Measurements from ENCODE around the gene ZNF146.

DNA sequence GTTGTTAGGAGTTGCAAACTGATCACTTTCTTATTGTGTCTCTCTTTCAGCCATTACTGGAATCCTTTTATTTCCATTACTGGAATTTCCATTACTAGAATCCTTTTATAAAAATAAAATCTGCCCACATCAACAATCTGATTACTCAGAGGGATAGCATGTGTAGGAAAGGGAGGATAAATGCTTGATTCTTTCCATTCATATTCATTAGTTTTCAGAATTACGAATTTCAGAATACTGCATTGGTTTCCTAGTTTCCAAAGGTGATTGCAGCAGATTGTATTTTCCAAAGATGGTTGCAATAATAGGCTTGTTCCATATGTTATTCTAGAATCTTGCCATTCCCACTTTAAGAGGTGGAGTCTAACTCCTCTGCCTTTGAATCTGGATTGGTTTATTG, 37.1 kb downstream of the ZNF146 start:
- TF ChIP-seq, protein P1, sequence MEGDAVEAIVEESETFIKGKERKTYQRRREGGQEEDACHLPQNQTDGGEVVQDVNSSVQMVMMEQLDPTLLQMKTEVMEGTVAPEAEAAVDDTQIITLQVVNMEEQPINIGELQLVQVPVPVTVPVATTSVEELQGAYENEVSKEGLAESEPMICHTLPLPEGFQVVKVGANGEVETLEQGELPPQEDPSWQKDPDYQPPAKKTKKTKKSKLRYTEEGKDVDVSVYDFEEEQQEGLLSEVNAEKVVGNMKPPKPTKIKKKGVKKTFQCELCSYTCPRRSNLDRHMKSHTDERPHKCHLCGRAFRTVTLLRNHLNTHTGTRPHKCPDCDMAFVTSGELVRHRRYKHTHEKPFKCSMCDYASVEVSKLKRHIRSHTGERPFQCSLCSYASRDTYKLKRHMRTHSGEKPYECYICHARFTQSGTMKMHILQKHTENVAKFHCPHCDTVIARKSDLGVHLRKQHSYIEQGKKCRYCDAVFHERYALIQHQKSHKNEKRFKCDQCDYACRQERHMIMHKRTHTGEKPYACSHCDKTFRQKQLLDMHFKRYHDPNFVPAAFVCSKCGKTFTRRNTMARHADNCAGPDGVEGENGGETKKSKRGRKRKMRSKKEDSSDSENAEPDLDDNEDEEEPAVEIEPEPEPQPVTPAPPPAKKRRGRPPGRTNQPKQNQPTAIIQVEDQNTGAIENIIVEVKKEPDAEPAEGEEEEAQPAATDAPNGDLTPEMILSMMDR (conservative IDR thresholded peaks at IDR 0.05; ENCODE audit: low read depth in 2 of 2): no peak
- TF ChIP-seq POLR2AphosphoS5 (IDR thresholded peaks at IDR 0.05; ENCODE audit: low read depth): no peak
- no peak for TF ChIP-seq CREB1 (CRISPR knock-in tag; IDR thresholded peaks at IDR 0.05; ENCODE audit: low read depth)
- no peak for TF ChIP-seq EZH2 (IDR thresholded peaks at IDR 0.05; ENCODE audit: low read depth, unreplicated experiment)
- TF ChIP-seq, protein P2, sequence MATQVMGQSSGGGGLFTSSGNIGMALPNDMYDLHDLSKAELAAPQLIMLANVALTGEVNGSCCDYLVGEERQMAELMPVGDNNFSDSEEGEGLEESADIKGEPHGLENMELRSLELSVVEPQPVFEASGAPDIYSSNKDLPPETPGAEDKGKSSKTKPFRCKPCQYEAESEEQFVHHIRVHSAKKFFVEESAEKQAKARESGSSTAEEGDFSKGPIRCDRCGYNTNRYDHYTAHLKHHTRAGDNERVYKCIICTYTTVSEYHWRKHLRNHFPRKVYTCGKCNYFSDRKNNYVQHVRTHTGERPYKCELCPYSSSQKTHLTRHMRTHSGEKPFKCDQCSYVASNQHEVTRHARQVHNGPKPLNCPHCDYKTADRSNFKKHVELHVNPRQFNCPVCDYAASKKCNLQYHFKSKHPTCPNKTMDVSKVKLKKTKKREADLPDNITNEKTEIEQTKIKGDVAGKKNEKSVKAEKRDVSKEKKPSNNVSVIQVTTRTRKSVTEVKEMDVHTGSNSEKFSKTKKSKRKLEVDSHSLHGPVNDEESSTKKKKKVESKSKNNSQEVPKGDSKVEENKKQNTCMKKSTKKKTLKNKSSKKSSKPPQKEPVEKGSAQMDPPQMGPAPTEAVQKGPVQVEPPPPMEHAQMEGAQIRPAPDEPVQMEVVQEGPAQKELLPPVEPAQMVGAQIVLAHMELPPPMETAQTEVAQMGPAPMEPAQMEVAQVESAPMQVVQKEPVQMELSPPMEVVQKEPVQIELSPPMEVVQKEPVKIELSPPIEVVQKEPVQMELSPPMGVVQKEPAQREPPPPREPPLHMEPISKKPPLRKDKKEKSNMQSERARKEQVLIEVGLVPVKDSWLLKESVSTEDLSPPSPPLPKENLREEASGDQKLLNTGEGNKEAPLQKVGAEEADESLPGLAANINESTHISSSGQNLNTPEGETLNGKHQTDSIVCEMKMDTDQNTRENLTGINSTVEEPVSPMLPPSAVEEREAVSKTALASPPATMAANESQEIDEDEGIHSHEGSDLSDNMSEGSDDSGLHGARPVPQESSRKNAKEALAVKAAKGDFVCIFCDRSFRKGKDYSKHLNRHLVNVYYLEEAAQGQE (IDR thresholded peaks at IDR 0.05; ENCODE audit: unreplicated experiment): no peak
- no peak for TF ChIP-seq EZH2phosphoT487 (IDR thresholded peaks at IDR 0.05; ENCODE audit: unreplicated experiment)
- TF ChIP-seq NANOG (IDR thresholded peaks at IDR 0.05; ENCODE audit: borderline replicate concordance): no peak
- TF ChIP-seq, protein P3, sequence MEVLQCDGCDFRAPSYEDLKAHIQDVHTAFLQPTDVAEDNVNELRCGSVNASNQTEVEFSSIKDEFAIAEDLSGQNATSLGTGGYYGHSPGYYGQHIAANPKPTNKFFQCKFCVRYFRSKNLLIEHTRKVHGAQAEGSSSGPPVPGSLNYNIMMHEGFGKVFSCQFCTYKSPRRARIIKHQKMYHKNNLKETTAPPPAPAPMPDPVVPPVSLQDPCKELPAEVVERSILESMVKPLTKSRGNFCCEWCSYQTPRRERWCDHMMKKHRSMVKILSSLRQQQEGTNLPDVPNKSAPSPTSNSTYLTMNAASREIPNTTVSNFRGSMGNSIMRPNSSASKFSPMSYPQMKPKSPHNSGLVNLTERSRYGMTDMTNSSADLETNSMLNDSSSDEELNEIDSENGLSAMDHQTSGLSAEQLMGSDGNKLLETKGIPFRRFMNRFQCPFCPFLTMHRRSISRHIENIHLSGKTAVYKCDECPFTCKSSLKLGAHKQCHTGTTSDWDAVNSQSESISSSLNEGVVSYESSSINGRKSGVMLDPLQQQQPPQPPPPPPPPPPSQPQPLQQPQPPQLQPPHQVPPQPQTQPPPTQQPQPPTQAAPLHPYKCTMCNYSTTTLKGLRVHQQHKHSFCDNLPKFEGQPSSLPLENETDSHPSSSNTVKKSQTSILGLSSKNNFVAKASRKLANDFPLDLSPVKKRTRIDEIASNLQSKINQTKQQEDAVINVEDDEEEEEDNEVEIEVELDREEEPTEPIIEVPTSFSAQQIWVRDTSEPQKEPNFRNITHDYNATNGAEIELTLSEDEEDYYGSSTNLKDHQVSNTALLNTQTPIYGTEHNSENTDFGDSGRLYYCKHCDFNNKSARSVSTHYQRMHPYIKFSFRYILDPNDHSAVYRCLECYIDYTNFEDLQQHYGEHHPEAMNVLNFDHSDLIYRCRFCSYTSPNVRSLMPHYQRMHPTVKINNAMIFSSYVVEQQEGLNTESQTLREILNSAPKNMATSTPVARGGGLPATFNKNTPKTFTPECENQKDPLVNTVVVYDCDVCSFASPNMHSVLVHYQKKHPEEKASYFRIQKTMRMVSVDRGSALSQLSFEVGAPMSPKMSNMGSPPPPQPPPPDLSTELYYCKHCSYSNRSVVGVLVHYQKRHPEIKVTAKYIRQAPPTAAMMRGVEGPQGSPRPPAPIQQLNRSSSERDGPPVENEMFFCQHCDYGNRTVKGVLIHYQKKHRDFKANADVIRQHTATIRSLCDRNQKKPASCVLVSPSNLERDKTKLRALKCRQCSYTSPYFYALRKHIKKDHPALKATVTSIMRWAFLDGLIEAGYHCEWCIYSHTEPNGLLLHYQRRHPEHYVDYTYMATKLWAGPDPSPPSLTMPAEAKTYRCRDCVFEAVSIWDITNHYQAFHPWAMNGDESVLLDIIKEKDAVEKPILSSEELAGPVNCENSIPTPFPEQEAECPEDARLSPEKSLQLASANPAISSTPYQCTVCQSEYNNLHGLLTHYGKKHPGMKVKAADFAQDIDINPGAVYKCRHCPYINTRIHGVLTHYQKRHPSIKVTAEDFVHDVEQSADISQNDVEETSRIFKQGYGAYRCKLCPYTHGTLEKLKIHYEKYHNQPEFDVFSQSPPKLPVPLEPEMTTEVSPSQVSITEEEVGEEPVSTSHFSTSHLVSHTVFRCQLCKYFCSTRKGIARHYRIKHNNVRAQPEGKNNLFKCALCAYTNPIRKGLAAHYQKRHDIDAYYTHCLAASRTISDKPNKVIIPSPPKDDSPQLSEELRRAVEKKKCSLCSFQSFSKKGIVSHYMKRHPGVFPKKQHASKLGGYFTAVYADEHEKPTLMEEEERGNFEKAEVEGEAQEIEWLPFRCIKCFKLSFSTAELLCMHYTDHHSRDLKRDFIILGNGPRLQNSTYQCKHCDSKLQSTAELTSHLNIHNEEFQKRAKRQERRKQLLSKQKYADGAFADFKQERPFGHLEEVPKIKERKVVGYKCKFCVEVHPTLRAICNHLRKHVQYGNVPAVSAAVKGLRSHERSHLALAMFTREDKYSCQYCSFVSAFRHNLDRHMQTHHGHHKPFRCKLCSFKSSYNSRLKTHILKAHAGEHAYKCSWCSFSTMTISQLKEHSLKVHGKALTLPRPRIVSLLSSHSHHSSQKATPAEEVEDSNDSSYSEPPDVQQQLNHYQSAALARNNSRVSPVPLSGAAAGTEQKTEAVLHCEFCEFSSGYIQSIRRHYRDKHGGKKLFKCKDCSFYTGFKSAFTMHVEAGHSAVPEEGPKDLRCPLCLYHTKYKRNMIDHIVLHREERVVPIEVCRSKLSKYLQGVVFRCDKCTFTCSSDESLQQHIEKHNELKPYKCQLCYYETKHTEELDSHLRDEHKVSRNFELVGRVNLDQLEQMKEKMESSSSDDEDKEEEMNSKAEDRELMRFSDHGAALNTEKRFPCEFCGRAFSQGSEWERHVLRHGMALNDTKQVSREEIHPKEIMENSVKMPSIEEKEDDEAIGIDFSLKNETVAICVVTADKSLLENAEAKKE (CRISPR knock-in tag; IDR thresholded peaks at IDR 0.05): no peak
- TF ChIP-seq, protein P4, sequence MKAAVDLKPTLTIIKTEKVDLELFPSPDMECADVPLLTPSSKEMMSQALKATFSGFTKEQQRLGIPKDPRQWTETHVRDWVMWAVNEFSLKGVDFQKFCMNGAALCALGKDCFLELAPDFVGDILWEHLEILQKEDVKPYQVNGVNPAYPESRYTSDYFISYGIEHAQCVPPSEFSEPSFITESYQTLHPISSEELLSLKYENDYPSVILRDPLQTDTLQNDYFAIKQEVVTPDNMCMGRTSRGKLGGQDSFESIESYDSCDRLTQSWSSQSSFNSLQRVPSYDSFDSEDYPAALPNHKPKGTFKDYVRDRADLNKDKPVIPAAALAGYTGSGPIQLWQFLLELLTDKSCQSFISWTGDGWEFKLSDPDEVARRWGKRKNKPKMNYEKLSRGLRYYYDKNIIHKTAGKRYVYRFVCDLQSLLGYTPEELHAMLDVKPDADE (IDR thresholded peaks at IDR 0.05): no peak

Measured in GM23338 (cell line).